HCT116 (cell line): ENCODE measurements around the gene ATP4A. TPM values are rescaled to one million over a fixed set of nuclear protein-coding genes. Genes with fewer than 3 reads are reported as not detected.

Experiments
- ATAC-seq: fragments of 200-7000 bp; cut with Tn5 transposase; 2 replicates; pipeline ENCODE4 v1.9.1; 2020; ENCODE audit warnings: mild to moderate bottlenecking, moderate library complexity
- BruUV-seq: library from RNA; stranded (reverse); fragments of 400-500 nt; replicated peaks from 2 replicates; lab custom pipeline; 2021; lab: Mats Ljungman, UMichigan
- CTCF ChIA-PET: fragments of 300-600 bp; sonication (Branson Sonifier 250); formaldehyde crosslinking; loops from one replicate; lab custom pipeline; 2021; ENCODE audit warnings: antibody characterized with exemption; lab: Charles Lee
- POLR2A ChIA-PET: fragments of 300-600, 350-600 bp; sonication (Branson Sonifier 250); formaldehyde crosslinking; loops from one replicate; lab custom pipeline; 2021; ENCODE audit warnings: antibody characterized with exemption; lab: Charles Lee
- RAD21 ChIA-PET, 2 experiments: fragments of 300-600 bp; sonication (Branson Sonifier 250); formaldehyde crosslinking; loops; one replicate each; lab custom pipeline; 2023; ENCODE audit warnings: low total read pairs in 2 of 2; ENCODE audit not compliant: uncharacterized antibody in 2 of 2, unreplicated experiment in 2 of 2, low non-redundant PET in 1 of 2; lab: Charles Lee
- DNase-seq: peaks from one replicate; pipeline ENCODE4 v3.0.0-alpha.2; 2010; ENCODE audit warnings: low read depth, low spot score
- H2AFZ ChIP-seq: fragments of 200-600 bp; shearing (Covaris generic), sonication (generic); 2 replicates; pipeline ENCODE4 v1.6.1; 2017; ENCODE audit warnings: low read depth, mixed run types, mixed read lengths, antibody characterized with exemption, low read length; ENCODE audit not compliant: poor library complexity, severe bottlenecking
- H3K27ac ChIP-seq: 2 replicates; pipeline ENCODE4 v1.5.1; 2012; ENCODE audit warnings: low read depth, low read length
- H3K27me3 ChIP-seq: fragments of 200-600 bp; sonication (generic); 2 replicates; pipeline ENCODE4 v1.6.1; 2016; ENCODE audit warnings: mixed run types, low read length, mixed read lengths; ENCODE audit not compliant: insufficient read depth
- H3K36me3 ChIP-seq, 2 experiments: fragments of 200-500 bp in 1 of 2; fragments of 200-600 bp in 1 of 2; sonication (Bioruptor generic) in 1 of 2; sonication (generic) in 1 of 2; 2 replicates each; pipeline versions ENCODE4 v1.5.1 to v1.6.1; 2014 to 2016; ENCODE audit warnings: low read length in 2 of 2, inconsistent platforms in 1 of 2, mixed read lengths in 1 of 2, mixed run types in 1 of 2; ENCODE audit not compliant: insufficient read depth in 2 of 2, control insufficient read depth in 1 of 2
- H3K4me1 ChIP-seq, 2 experiments: fragments of 200-600 bp in 1 of 2; sonication (generic) in 1 of 2; 2 replicates each; pipeline versions ENCODE4 v1.5.1 to v1.6.1; 2012 to 2017; ENCODE audit warnings: low read length in 2 of 2, inconsistent platforms in 1 of 2, mild to moderate bottlenecking in 1 of 2, mixed read lengths in 1 of 2, mixed run types in 1 of 2, moderate library complexity in 1 of 2; ENCODE audit not compliant: insufficient read depth in 2 of 2, control insufficient read depth in 1 of 2
- H3K4me2 ChIP-seq: fragments of 200-600 bp; sonication (generic); 2 replicates; pipeline ENCODE4 v1.6.1; 2017; ENCODE audit warnings: mixed run types, low read length, mixed read lengths
- H3K4me3 ChIP-seq, 2 experiments: fragments of 200-600 bp in 1 of 2; sonication (generic) in 1 of 2; replicated peaks in 1 of 2; 2 replicates each; pipeline ENCODE4 v1.5.1; 2011 to 2016; ENCODE audit warnings: low read length in 2 of 2, control low read depth in 1 of 2, low read depth in 1 of 2, mild to moderate bottlenecking in 1 of 2, mixed read lengths in 1 of 2, mixed run types in 1 of 2
- H3K79me2 ChIP-seq: fragments of 200-600 bp; sonication (generic); 2 replicates; pipeline ENCODE4 v1.6.1; 2017; ENCODE audit warnings: mild to moderate bottlenecking, mixed run types, low read length, moderate library complexity, mixed read lengths; ENCODE audit not compliant: insufficient read depth
- H3K9ac ChIP-seq: fragments of 200-600 bp; sonication (generic); 2 replicates; pipeline ENCODE4 v1.6.1; 2016; ENCODE audit warnings: low read length, mixed read lengths
- H3K9me2 ChIP-seq: fragments of 200-600 bp; sonication (generic), shearing (Covaris generic); 2 replicates; pipeline ENCODE4 v1.6.1; 2017; ENCODE audit warnings: mixed run types, mild to moderate bottlenecking, moderate library complexity; ENCODE audit not compliant: insufficient read depth
- H3K9me3 ChIP-seq, 2 experiments: fragments of 200-500 bp in 1 of 2; fragments of 200-600 bp in 1 of 2; sonication (Bioruptor generic) in 1 of 2; sonication (generic) in 1 of 2; 2 replicates each; pipeline ENCODE4 v1.6.1; 2014 to 2017; ENCODE audit warnings: low read length in 2 of 2, mixed read lengths in 2 of 2, inconsistent platforms in 1 of 2, low read depth in 1 of 2, mild to moderate bottlenecking in 1 of 2, mixed run types in 1 of 2, moderate library complexity in 1 of 2; ENCODE audit not compliant: control insufficient read depth in 1 of 2, insufficient read depth in 1 of 2
- H4K20me1 ChIP-seq: fragments of 200-600 bp; sonication (generic), shearing (Covaris generic); 2 replicates; pipeline ENCODE4 v1.6.1; 2017; ENCODE audit warnings: mixed run types, mild to moderate bottlenecking, moderate library complexity; ENCODE audit not compliant: insufficient read depth
- ATF3 ChIP-seq: IDR thresholded peaks from 2 replicates; pipeline ENCODE4 v1.6.1; 2012
- CEBPB ChIP-seq: IDR thresholded peaks from 2 replicates; pipeline ENCODE4 v1.6.1; 2012; ENCODE audit warnings: low read depth
- EGR1 ChIP-seq: IDR thresholded peaks from 2 replicates; pipeline ENCODE4 v1.6.1; 2012; ENCODE audit warnings: low read depth
- EZH2 ChIP-seq: fragments of 200-600 bp; sonication (generic); IDR thresholded peaks from 2 replicates; pipeline ENCODE4 v1.6.1; 2017; ENCODE audit warnings: antibody characterized with exemption, mixed run types
- EZH2phosphoT487 ChIP-seq: fragments of 200-600 bp; IDR thresholded peaks from 2 replicates; pipeline ENCODE4 v1.6.1; 2018; ENCODE audit warnings: antibody characterized with exemption, borderline replicate concordance
- MAX ChIP-seq: IDR thresholded peaks from 2 replicates; pipeline ENCODE4 v1.6.1; 2012
- POLR2A ChIP-seq: IDR thresholded peaks from 2 replicates; pipeline ENCODE4 v1.7.0; 2011; ENCODE audit warnings: borderline replicate concordance; ENCODE audit not compliant: insufficient read depth, insufficient read length; ENCODE audit errors: extremely low read depth
- POLR2AphosphoS5 ChIP-seq: IDR thresholded peaks from 2 replicates; pipeline ENCODE4 v1.6.1; 2011; ENCODE audit warnings: mild to moderate bottlenecking, low read depth, low read length, moderate library complexity
- RAD21 ChIP-seq: IDR thresholded peaks from 2 replicates; pipeline ENCODE4 v1.6.1; 2012; ENCODE audit warnings: low read depth, mild to moderate bottlenecking
- SIN3A ChIP-seq: IDR thresholded peaks from 2 replicates; pipeline ENCODE4 v1.6.1; 2012; ENCODE audit warnings: low read depth
- SRF ChIP-seq: IDR thresholded peaks from 2 replicates; pipeline ENCODE4 v1.6.1; 2012; ENCODE audit warnings: low read depth
- TCF7L2 ChIP-seq: IDR thresholded peaks from 2 replicates; pipeline ENCODE4 v1.7.0; 2011; ENCODE audit warnings: borderline replicate concordance, inconsistent platforms; ENCODE audit not compliant: insufficient read depth, insufficient read length; ENCODE audit errors: extremely low read depth
- YY1 ChIP-seq: IDR thresholded peaks from 2 replicates; pipeline ENCODE4 v1.6.1; 2011; ENCODE audit warnings: low read length, low read depth, moderate library complexity, mild to moderate bottlenecking; ENCODE audit not compliant: insufficient replicate concordance; ENCODE audit errors: extremely low read depth
- ZFX ChIP-seq: fragments of 450-650 bp; IDR thresholded peaks from 2 replicates; pipeline ENCODE4 v1.6.1; 2017
- intact Hi-C: fragments of 100-400 bp; cut with micrococcal nuclease; formaldehyde crosslinking; loops from 2 replicates; pipeline ENCODE4 v1.10.0; 2022
- total RNA-seq: library from RNA; stranded (reverse); gene quantifications from one replicate; pipeline ENCODE4 v1.2.1, GENCODE V29; 2021; ENCODE audit not compliant: unreplicated experiment

The ATP4A gene
- total RNA-seq, 1 experiment from 2014 or later = 0.27 TPM

- POLR2A ChIA-PET = no interaction called here
- no peak overlapping the region for H2AFZ ChIP-seq
- no peak overlapping the region; the same call in 1 of the 2 replicates for H3K27ac ChIP-seq
- peak overlapping the region; percentile 39; the same call in 1 of the 2 replicates for H3K9ac ChIP-seq
- peaks cover 20% of the 10 kb centered on the region for H3K79me2 ChIP-seq
- DNase-seq (no peak), ATAC-seq (no peak)
- intact Hi-C loops = no loop called here
- CTCF ChIA-PET = no interaction called here
- no peaks in the 10 kb centered on the region for H3K9me3 ChIP-seq
- peak overlapping the region; percentile 64 for H3K4me2 ChIP-seq
- peaks cover 0 to 6% of the 10 kb centered on the region in 2 experiments; a peak in 1 of 4 replicates for H3K36me3 ChIP-seq
- H3K4me3 ChIP-seq = 0 out of 4 replicates have a peak overlapping the region, but pooled peaks of 1 of the 2 experiments have one; percentile 37
- BruUV-seq = no TSS peak
- H3K27me3 ChIP-seq = no peaks in the 10 kb centered on the region
- TF ChIP-seq EGR1 (no peak), ATF3 (no peak), TCF7L2 (no peak), YY1 (no peak), ZFX (no peak), POLR2AphosphoS5 (no peak), EZH2phosphoT487 (no peak), EZH2 (no peak), CEBPB (no peak), RAD21 (no peak), POLR2A (no peak), SIN3A (no peak), SRF (no peak), MAX (no peak)
- RAD21 ChIA-PET = no interaction called here
- no peaks in the 10 kb centered on the region for H4K20me1 ChIP-seq
- H3K9me2 ChIP-seq = no peaks in the 10 kb centered on the region
- peaks cover 19 to 47% of the 10 kb centered on the region in 2 experiments for H3K4me1 ChIP-seq
These were observed 50.4 kb downstream of the ATP4A start for GRCh38 chr19:35512831-35513627.
